HG03039 (cell line): Measurements from ENCODE around the gene RSKR.
"Not testable (repeated sequence)": the region's sequence is repeated elsewhere in the genome, so short reads cannot be mapped to it uniquely, and the experiment has no call there.

Experiments
- ATAC-seq: cut with Tn5 transposase; IDR thresholded peaks from one replicate; pipeline ENCODE4 v1.9.1; 2021; ENCODE audit warnings: mild to moderate bottlenecking, moderate library complexity; ENCODE audit not compliant: unreplicated experiment

The RSKR gene, protein sequence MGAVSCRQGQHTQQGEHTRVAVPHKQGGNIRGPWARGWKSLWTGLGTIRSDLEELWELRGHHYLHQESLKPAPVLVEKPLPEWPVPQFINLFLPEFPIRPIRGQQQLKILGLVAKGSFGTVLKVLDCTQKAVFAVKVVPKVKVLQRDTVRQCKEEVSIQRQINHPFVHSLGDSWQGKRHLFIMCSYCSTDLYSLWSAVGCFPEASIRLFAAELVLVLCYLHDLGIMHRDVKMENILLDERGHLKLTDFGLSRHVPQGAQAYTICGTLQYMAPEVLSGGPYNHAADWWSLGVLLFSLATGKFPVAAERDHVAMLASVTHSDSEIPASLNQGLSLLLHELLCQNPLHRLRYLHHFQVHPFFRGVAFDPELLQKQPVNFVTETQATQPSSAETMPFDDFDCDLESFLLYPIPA

DNA sequence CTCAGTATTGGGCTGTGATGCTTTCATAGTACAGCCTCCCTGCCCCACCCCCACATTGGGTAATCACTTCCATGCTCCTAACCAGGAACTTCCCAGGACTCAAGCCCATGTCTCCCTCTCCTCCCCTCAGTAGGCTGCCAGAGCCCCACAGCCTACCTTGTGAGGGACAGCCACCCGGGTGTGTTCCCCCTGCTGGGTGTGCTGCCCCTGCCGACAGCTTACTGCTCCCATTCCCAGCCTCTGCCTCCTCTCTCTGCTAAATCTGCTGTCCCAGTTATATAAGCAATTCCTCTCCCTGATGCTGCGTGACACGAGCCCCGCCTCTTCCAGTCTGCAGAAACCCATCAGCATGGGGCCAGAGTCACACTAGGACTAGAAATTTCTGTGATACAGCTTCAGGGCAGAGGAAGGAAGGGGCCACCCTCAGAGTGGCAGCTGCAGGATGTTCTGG is at the start of gene RSKR:
Gene RSKR, minus strand, starts transcription at position 255 of the 451 bp plus-strand sequence. Its CDS starts 24 bp downstream, at position 231.
- no peak for ATAC-seq

DNA sequence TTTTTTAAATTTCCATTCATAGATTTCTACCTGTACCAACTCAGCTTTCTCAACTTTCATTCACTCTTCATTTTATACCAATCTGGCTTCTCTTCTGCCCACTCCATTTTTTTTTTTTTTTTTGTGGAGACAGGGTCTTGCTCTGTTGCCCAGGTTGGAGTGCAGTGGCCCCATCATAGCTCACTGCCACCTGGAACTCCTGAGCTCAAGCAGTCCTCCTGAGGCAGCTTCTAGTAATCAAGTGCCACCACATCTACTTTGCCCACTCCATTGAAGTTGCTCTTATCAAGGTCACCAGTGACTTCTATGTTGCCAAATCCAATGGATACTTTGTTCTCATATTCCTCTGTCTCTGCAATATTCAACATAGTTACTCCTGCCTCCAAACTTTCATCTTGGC is 49.7 kb upstream of the RSKR start:
- no peak for ATAC-seq

DNA sequence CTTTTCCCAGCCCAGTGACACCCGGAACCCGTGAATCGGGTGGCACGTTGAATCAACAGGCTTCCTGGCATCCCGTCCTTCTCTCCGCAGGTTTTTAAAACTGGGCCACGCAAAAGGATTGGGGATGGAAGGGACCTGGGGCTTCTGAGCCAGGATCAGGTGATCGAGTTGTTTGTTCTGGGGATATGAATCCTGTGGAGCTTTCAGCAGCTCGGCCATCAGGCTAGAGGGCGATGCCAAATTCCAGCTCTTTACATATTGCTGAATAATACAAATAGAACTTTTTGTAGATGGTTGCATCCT is 48.5 kb upstream of the RSKR start:
- ATAC-seq, result no peak

DNA sequence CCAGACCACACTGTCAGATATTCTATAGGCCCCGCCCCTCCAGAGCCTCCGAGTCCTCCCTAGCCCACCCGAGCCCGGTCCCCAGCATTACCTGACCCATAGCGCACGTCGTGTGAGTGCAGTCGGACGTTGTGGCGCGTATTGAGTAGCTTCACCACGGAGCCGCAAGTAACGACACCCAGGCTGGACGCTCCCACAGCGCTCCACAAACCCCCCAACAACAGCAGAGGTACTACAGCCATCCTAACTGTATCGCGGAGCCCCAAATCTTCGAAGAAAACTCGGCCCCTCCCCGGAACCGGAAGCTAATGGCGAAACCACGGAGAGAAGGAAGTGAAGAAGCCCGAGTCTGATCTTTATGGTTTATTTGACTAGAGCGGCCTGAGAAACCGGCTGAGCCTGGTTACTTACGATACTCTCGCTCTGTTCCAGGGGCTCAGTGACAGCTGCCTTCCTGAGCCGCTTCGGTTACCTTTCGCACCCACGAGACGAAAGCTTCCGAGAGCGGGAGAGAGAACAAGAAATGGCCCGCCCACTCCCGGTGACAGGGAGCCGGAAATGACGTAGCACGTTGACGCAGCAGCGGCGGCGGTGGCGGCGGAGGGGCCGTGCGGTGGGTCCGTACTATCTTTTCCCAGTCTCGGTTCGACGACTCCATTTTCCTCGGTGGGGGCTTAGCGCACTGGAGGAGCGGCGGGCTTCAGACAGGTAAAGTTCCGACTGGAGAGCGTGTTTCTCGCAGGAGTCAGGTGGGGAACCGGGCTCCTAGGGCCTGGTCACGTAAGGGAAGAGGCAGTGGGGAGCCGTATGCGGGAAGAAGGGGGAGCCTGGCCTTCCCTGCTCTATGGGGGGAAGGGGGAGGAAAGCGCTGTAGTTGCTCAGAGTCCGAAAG is 47.9 kb upstream of the RSKR start, which contains the start of the genes SDF2 and SUPT6H:
Gene SDF2, minus strand, starts transcription at position 272 of the 892 bp plus-strand sequence. Its CDS starts 30 bp downstream, at position 242.
Gene SUPT6H, plus strand, starts transcription at position 571 of the 892 bp plus-strand sequence. CDS start 11,197 bp downstream, outside the sequence.
- peak; percentile 79 for ATAC-seq

DNA sequence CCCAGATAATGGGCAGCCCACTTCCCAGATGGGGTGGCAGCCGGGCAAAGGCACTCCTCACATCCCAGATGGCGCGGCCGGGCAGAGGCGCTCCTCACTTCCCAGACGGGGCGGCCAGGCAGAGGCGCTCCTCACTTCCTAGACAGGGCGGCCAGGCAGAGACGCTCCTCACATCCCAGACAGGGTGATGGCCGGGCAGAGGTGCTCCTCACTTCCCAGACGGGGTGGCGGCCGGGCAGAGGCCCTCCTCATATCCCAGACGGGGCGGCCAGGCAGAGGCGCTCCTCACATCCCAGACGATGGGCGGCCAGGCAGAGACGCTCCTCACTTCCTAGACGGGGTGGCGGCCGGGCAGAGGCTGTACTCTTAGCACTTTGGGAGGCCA is 45.5 kb upstream of the RSKR start:
- ATAC-seq, result not testable (repeated sequence)

DNA sequence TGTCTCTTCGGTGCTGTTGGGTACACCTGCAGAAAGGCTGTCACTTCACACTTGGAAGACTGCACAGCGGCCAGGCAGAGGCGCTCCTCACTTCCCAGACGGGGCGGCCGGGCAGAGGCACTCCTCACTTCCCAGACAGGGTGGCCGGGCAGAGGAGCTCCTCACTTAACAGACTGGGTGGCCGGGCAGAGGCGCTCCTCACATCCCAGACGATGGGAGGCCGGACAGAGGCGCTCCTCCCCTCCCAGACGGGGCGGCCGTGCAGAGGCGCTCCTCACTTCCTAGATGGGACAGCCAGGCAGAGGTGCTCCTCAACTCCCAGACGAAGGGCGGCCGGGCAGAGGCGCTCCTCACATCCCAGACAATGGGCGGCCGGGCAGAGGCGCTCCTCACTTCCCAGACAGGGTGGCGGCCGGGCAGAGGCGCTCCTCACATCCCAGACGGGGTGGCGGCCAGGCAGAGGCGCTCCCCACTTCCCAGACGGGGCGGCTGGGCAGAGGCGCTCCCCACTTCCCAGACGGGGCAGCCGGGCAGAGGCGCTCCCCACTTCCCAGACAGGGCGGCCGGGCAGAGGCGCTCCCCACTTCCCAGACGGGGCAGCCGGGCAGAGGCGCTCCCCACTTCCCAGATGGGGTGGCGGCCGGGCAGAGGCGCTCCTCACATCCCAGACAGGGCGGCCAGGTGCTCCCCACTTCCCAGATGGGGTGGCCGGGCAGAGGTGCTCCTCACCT is 44.9 kb upstream of the RSKR start:
- not testable (repeated sequence) for ATAC-seq

DNA sequence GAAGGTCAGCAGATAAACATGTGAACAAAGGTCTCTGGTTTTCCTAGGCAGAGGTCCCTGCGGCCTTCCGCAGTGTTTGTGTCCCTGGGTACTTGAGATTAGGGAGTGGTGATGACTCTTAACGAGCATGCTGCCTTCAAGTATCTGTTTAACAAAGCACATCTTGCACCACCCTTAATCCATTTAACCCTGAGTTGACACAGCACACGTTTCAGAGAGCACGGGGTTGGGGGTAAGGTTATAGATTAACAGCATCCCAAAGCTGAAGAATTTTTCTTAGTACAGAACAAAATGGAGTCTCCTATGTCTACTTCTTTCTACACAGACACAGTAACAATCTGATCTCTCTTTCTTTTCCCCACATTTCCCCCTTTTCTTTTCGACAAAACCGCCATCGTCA is 44.4 kb upstream of the RSKR start:
- not testable (repeated sequence) for ATAC-seq

DNA sequence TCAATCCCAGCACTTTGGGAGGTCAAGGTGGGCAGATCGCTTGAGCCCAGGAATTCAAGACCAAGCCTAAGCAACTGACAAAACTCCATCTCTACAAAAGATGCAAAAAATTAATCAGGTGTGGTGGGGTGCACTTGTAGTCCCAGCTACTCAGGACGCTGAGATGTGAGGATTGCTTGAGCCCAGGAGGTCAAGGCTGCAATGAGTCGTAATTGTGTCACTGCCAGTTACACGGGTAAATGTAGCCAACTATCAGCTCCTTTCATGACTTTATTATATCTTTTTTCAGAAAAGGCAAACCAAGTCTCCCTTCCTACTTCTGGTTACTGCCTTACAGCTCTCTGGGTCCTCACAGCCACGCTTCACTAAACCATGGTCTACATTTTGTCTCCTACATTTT is 43.8 kb upstream of the RSKR start:
- ATAC-seq, result no peak

DNA sequence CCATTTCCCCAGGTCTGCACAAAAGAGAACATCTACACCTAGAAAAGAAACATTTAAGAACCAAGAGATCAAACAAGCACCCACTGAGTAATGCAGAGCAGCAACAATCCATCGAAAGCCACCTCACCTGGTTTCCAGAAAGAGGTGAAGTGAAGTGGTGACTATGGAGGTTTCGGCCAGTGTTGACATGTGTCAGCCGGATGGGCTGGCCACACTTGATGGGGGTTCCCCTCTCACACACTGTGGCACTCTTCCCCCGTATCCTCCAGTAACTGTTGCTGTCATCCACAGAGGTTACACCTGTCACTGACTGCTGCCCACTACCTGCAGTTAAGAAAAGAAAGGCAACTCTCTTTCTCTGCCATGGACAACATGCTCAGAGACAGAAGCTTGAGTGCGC is 41.2 kb upstream of the RSKR start:
- no peak for ATAC-seq

DNA sequence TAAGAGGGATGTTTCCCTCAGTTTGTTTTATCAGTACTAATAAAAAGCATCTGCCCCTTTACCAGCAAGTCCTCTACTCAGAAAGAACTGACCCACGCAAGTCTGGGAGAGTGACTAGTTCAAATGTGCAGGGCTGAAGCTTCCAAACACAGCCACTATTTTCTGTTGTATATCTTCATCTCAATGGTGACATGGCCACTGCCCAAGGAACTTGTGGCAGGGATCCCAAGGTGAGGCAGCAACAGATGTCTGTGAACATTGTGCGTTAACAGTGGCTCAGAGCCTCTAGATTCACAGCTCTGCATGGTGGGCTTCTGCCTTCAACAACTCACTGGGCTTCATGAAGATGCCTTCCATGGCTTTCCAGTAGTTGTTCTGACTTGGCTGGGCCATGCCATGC is 34.7 kb upstream of the RSKR start:
- ATAC-seq, result no peak

DNA sequence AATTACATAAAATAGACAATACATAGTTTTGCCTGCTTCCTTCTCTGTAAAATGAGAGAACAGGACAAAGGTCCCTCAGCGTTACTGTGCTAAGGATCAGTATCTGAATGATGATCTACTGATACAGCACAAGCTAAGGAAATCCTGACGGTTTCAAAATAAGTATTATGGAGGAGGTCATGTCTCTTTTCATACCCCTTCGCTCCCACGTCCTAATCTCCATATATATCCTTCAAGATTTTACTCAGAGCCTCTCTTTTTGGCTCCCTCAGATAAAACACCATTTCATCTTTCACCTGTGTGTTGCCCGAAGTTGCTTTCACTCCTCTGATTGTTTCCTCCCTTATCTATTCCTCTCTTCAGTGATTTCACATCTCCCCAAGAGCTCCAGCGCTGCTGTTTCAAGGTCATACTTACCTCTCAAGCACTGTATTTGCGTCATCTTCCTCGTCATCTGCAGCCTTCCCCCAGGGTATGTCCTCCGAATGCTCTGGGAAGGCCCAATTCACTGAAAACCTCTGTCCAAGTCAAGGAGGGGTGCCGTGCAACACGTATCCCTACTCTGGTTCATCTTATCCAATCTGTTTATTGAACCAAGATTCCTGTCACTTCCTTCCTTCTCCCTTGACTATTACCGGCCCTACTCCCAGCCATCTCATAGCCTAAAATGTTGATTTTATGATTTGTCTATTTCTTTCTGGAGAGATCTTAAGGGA is 32.2 kb upstream of the RSKR start:
- ATAC-seq, result no peak

DNA sequence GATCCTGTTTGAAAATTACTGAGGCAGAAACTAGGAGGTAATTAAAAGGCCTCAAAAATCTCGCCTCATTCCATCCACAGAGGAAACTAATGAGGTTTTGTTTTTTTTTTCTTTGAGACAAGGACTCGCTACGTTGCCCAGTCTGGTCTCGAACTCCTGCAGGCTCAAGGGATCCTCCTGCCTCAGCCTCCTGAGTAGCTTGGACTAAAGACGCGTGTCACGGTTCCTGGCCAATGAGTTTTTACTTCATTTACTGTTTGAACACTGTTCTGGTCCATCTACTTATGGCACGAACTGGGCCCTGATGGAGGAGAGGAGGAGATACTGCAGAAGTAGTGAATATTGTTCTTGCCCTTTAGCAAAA is 31.6 kb upstream of the RSKR start:
- ATAC-seq, result no peak

DNA sequence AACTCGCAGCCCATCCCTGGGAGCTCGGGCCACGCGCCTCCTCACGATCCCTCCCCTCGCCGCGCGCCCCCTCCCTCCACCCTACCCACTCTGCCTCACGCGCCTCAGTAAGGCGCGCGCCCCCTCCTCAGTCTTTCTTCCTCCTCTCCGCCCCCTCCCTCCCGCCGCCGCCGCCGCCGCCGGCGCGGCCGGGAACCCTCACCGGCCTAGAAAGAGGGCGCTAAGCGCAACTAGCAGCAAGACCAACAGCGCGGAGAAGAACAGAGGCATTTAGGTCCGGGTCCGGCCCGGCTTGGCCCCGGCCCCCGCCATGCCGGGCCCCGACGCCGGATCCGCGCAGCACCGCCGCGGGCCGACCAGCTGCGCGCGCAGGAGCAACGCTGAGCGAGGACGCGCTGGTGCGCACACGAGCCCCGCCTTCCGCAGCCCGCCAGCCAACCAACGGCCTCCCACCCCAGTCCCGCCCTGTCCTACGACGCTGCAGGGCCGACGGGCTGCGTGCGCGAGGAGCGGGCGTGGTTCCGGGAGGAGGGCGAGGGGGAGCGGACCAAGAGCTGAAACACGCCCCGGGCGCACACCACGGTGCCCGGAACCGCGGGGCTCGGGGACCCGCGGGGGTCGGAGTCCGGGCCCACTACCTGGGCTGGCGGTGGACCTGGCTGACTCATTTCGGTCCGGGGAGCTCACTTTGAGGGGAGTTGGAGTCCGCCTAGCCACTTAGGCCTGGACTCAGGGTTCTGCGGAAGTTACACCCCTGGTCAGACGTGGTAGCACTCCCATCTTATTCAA is 31.0 kb upstream of the RSKR start, which contains the start of gene BLTP2:
Gene BLTP2, minus strand, starts transcription at position 372 of the 789 bp plus-strand sequence. Its CDS starts 102 bp downstream, at position 270.
- ATAC-seq, result peak; percentile 90

DNA sequence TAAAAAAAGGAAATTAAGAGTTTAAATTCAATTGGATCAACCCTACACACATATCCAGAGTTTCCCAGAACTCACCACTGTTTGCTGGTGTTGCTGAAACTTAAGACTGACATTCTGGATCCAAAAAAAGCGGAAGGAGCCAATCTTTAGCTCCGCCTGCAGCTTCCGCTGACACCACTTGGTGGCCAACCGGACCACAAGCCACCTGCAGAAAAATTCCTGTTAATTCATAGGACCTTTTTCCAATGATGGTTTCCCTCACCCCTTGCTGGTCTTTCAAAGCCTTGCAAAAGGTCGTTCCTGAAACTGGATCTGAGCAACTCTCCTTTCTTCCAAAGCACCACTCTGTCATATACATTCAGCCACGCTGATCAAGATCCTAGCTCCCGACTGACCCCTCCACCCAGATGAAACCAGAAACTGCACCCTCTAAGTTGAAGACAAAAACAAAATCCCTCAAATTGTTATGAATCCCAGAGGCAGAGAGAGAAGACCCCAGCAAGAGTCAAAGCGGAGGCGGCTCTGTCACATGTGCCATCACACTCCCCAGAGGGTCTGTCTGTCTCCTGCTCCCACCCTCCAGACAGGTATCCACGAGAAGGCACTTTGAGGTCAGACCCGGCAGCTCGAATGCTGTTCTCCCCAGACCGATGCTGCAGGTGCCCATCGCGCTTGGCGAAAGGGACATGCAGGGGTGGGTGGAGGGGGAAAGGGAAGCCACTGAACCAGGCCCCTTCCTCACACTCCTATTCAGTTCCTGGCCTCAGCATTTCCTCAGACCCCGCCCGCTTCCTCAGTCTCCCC is 30.2 kb upstream of the RSKR start:
- no peak for ATAC-seq

DNA sequence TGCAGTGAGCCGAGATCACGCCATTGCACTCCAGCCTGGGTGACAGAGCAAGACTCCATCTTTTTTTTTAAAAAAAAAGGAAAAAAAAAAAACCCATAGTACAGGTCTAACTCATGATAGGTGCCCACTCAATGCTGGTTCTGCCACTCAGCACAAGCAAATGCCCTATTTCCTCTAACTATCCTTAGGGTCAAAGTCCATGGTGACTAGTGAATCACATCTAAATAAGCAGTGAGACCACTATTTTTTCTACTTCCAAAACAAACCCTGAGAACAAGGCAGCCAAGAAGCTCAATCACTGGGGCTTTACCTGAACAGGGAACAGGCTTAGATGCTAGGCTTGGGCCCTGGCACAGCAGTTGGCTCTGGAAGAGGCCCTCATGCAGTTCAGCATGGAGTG is 27.6 kb upstream of the RSKR start:
- ATAC-seq, result no peak

DNA sequence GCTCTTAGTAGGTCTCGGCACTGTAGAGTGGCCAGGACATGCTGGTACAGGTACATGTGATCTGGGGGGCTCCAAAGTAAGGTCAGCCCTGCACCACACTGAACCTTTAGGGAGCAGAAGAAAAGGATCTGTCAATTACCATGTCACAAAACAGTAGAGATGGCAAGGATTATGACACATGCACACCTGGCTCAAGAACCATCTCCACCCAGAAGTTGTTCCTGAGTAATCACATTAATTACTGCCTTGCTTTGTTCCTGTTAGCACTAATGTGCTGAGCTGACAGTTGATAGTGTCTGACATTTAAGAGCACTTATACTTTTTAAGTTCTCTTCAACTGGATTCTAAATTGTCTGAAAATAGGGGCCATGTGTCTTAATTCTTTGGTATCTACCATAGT is 21.5 kb upstream of the RSKR start:
- no peak for ATAC-seq

DNA sequence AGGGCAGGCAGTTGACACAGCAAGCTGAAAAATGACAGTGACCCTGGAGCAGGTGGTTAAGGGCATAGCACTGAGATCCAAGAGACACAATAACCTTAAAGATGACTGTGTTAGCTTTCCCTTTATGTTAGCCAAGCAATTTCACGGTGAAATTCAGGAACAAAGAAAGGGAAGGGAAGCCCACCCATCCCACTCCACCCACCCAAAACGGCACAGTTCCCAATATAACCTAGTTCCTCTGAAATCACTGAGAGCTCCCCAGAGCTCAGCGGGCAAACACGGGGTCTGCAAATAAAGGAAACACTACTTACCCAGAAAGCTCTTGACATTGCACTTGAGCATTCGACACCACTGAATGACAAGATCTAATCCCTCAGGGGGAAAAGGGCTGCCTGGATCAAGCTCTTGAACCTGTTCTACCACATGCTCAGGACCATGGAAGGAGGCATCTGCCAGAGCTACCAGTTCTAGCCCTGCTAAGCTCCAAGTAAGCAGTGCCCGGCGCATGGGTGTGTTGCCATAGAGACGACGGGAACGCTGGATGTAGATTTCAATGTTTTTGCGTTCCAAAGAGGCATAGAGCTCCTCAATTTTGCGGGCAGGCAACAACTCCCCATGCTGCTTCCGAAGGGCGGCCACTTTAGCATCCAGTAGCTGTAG is 20.4 kb upstream of the RSKR start:
- ATAC-seq, result no peak

DNA sequence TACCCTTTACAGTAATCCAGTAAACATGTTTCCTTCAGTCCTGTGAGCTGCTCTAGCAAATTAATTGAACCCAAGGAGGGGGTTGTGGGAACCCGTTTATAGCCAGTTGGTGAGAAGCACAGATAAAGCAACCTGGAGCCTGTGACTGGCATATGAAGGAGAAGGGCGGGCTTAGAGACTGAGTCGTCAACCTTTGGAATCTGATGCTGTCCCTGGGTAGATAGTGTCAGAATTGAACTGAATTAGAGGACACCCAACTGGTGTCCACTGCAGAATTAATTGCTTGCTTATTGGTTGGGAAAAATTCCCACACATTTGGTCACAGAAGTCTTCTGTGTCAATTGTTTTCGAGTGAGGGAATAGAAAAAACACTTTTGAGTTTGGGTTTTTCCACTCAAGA is 12.8 kb upstream of the RSKR start:
- ATAC-seq, result no peak
